ENCODE measurements around the gene NHSL1. TPM values are rescaled to one million over a fixed set of nuclear protein-coding genes. Genes with fewer than 3 reads are reported as not detected.

Gene NHSL1
- total RNA-seq, 1 donor from 2014 or later, result 33.5 TPM

DNA sequence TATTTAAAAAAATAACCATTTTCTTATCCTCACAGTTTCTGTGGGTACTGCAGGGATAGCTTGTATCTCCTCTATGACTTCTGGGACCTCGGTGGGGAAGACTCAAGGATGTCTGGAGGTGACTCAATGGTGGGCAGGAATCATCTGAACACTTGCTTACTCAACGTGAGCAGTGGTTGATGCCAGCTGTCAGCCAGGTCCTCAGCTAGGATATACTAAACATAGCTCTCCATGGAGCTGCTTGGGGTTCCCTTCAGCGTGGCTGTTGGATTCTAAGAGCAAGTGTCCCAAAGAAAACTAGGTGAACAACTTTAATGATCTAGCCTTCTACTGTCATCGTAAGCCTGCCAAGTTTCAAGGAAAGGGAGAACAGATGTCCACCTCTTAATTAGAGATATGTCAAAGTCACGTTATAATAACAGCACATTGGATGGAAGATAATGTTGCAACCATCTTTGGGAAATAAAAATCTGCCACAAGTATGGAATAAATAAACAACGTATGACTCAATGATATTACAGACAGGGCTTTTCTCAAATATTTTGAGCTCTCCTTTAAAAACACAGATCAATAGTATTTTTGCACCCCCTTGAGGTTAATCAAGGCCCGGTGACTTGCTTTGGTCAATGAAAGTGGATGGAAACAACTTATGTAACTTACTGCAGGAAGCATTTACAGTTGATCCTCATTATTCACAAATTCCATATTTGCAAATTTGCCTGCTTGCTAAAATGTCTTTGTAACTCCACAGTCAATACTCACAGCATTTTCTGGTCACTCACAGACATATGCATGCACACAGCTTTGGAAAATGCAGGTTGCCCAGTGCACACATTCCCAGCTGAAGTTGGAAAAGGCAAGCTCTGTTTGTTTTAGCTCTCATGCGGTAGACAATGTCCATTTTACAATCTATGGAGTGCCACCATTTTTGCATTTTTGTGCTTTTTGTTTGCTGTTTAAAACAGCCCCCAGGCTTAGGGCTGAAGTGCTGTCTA, 101.9 kb downstream of the NHSL1 start:
- Mint-ChIP-seq H3K4me3 (ENCODE audit: unreplicated experiment) (no peak overlapping the region), H3K36me3 (ENCODE audit: low read depth, unreplicated experiment) (no peaks in the 10 kb centered on the region), H3K27me3 (ENCODE audit: low read depth, unreplicated experiment) (no peaks in the 10 kb centered on the region), H3K4me1 (ENCODE audit: low read depth, unreplicated experiment) (no peaks in the 10 kb centered on the region), H3K27ac (ENCODE audit: unreplicated experiment) (no peak overlapping the region), H3K9me3 (ENCODE audit: unreplicated experiment) (peaks cover 3% of the 10 kb centered on the region)
- no peak overlapping the region for H2AFZ ChIP-seq (ENCODE audit: low read depth, low read length)
- H3K27ac ChIP-seq (ENCODE audit: low read depth, low read length), result no peak overlapping the region
- H3K4me3 ChIP-seq (ENCODE audit: insufficient read depth, low read depth, low read length), result no peak overlapping the region
- FAIRE-seq (no peak), DNase-seq (ENCODE audit: low read depth) (no peak)
- no peaks in the 10 kb centered on the region for H3K79me2 ChIP-seq (ENCODE audit: insufficient read depth, low read length)
- no peaks in the 10 kb centered on the region for H4K20me1 ChIP-seq (ENCODE audit: insufficient read depth, low read length)
- no peaks in the 10 kb centered on the region for H3K4me1 ChIP-seq (ENCODE audit: insufficient read depth, low read length)
- H3K27me3 ChIP-seq (ENCODE audit: insufficient read depth, low read length), result no peaks in the 10 kb centered on the region
- H3K9ac ChIP-seq (ENCODE audit: low read length), result no peak overlapping the region
- no peaks in the 10 kb centered on the region for H3K36me3 ChIP-seq (ENCODE audit: insufficient read depth, low read length)
- no peaks in the 10 kb centered on the region for H3K9me3 ChIP-seq (ENCODE audit: insufficient read depth, low read depth, low read length)
- TF ChIP-seq, protein P1, sequence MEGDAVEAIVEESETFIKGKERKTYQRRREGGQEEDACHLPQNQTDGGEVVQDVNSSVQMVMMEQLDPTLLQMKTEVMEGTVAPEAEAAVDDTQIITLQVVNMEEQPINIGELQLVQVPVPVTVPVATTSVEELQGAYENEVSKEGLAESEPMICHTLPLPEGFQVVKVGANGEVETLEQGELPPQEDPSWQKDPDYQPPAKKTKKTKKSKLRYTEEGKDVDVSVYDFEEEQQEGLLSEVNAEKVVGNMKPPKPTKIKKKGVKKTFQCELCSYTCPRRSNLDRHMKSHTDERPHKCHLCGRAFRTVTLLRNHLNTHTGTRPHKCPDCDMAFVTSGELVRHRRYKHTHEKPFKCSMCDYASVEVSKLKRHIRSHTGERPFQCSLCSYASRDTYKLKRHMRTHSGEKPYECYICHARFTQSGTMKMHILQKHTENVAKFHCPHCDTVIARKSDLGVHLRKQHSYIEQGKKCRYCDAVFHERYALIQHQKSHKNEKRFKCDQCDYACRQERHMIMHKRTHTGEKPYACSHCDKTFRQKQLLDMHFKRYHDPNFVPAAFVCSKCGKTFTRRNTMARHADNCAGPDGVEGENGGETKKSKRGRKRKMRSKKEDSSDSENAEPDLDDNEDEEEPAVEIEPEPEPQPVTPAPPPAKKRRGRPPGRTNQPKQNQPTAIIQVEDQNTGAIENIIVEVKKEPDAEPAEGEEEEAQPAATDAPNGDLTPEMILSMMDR (IDR thresholded peaks at IDR 0.05; ENCODE audit: insufficient read depth, low read depth, low read length), result no peak
- no peak for TF ChIP-seq EZH2 (IDR thresholded peaks at IDR 0.05; ENCODE audit: insufficient read depth, low read length)
- no peak overlapping the region for H3K4me2 ChIP-seq (ENCODE audit: low read length)

DNA sequence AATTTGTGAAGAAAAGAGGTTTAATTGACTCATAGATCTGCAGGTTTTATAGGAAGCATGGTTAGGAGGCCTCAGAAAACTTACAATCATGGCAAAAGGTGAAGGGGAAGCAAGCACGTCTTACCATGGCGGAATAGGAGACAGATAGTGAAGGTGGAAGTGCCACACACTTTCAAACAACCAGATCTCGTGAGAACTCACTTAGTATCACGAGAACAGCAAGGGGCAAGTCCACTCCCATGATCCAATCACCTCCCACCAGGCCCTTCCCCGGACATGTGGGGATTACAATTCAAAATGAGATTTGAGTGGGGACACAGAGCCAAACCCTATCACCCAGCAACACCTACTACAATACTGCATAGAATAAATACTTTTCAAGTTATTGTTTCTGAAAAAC, 102.6 kb downstream of the NHSL1 start:
- Mint-ChIP-seq H3K9me3 (ENCODE audit: unreplicated experiment) (peaks cover 3% of the 10 kb centered on the region), H3K4me3 (ENCODE audit: unreplicated experiment) (no peak overlapping the region), H3K27me3 (ENCODE audit: low read depth, unreplicated experiment) (no peaks in the 10 kb centered on the region), H3K27ac (ENCODE audit: unreplicated experiment) (no peak overlapping the region), H3K36me3 (ENCODE audit: low read depth, unreplicated experiment) (no peaks in the 10 kb centered on the region), H3K4me1 (ENCODE audit: low read depth, unreplicated experiment) (no peaks in the 10 kb centered on the region)
- Histone ChIP-seq H3K27ac (ENCODE audit: low read depth, low read length) (no peak overlapping the region), H4K20me1 (ENCODE audit: insufficient read depth, low read length) (no peaks in the 10 kb centered on the region), H3K9ac (ENCODE audit: low read length) (no peak overlapping the region), H3K36me3 (ENCODE audit: insufficient read depth, low read length) (no peaks in the 10 kb centered on the region), H2AFZ (ENCODE audit: low read depth, low read length) (no peak overlapping the region), H3K4me3 (ENCODE audit: insufficient read depth, low read depth, low read length) (no peak overlapping the region), H3K27me3 (ENCODE audit: insufficient read depth, low read length) (no peaks in the 10 kb centered on the region), H3K4me1 (ENCODE audit: insufficient read depth, low read length) (no peaks in the 10 kb centered on the region), H3K79me2 (ENCODE audit: insufficient read depth, low read length) (no peaks in the 10 kb centered on the region), H3K4me2 (ENCODE audit: low read length) (no peak overlapping the region), H3K9me3 (ENCODE audit: insufficient read depth, low read depth, low read length) (no peaks in the 10 kb centered on the region)
- FAIRE-seq, result no peak
- no peak for DNase-seq (ENCODE audit: low read depth)
- TF ChIP-seq EZH2 (IDR thresholded peaks at IDR 0.05; ENCODE audit: insufficient read depth, low read length), result no peak
- TF ChIP-seq, protein P1 (IDR thresholded peaks at IDR 0.05; ENCODE audit: insufficient read depth, low read depth, low read length), result no peak

All from astrocyte (in vitro differentiated cells and primary cell).